Lung (tissue), 12 donors: Measurements from ENCODE around the gene ANG. TPM values are rescaled to one million over a fixed set of nuclear protein-coding genes. Genes with fewer than 3 reads are reported as not detected.

Source experiments
- ATAC-seq: fragments of 200-7000 bp; cut with Tn5 transposase; one replicate; pipeline ENCODE4 v1.9.1; 2020; ENCODE audit warnings: moderate number of reproducible peaks; ENCODE audit not compliant: insufficient read depth, low FRiP score
- DNase-seq, 3 donors: peaks; one replicate each; pipeline ENCODE4 v3.0.0-alpha.2; 2013 to 2017
- H3K27ac ChIP-seq, 2 donors: one replicate each; pipeline ENCODE4 v1.5.1; 2013; ENCODE audit warnings: mild to moderate bottlenecking in 2 of 2, moderate library complexity in 2 of 2, control low read depth in 1 of 2, inconsistent platforms in 1 of 2, low read depth in 1 of 2, low read length in 1 of 2
- H3K27me3 ChIP-seq, 3 donors: one replicate each; pipeline ENCODE4 v1.5.1; 2013; ENCODE audit warnings: low read length in 2 of 3; ENCODE audit not compliant: control insufficient read depth in 3 of 3, insufficient read depth in 3 of 3
- H3K36me3 ChIP-seq, 4 donors: one replicate each; pipeline ENCODE4 v1.5.1; 2013; ENCODE audit warnings: low read length in 4 of 4, mild to moderate bottlenecking in 1 of 4, moderate library complexity in 1 of 4; ENCODE audit not compliant: control insufficient read depth in 4 of 4, insufficient read depth in 4 of 4
- H3K4me1 ChIP-seq, 5 donors: one replicate each; pipeline ENCODE4 v1.5.1; 2013; ENCODE audit warnings: low read length in 5 of 5, mild to moderate bottlenecking in 2 of 5, moderate library complexity in 1 of 5; ENCODE audit not compliant: control insufficient read depth in 5 of 5, insufficient read depth in 5 of 5
- H3K4me3 ChIP-seq: one replicate; pipeline ENCODE4 v1.5.1; 2013; ENCODE audit warnings: mild to moderate bottlenecking, control low read depth, moderate library complexity
- H3K9ac ChIP-seq, 2 donors: one replicate each; pipeline ENCODE4 v1.5.1; 2013; ENCODE audit warnings: low read length in 2 of 2, control low read depth in 1 of 2; ENCODE audit not compliant: insufficient read depth in 1 of 2
- H3K9me3 ChIP-seq, 4 donors: one replicate each; pipeline ENCODE4 v1.5.1; 2013; ENCODE audit warnings: low read length in 3 of 4, mild to moderate bottlenecking in 1 of 4, moderate library complexity in 1 of 4; ENCODE audit not compliant: control insufficient read depth in 4 of 4, insufficient read depth in 3 of 4
- WGBS, 2 donors: extraction: QIAGEN DNeasy Blood & Tissue Kit; methylation state at CpG; one replicate each; pipeline ENCODE4 v1.1.7; 2013; 5-methylcytosine and 5-hydroxymethylcytosine counted together
- polyA plus RNA-seq, 2 donors: library from polyadenylated mRNA; stranded (reverse); fragments of 200-250 nt; gene quantifications; one replicate each; pipeline ENCODE4 v1.2.1, GENCODE V29; 2013
- total RNA-seq, 2 donors: library from RNA; depleted of rRNA in 1 of 2; stranded (reverse); fragments of >200 nt in 1 of 2; gene quantifications; one replicate each; pipeline ENCODE4 v1.2.1, GENCODE V29; 2014 to 2021
- TF ChIP-seq, protein P1 (sequence below): IDR thresholded peaks from 2 replicates; pipeline ENCODE4 v1.5.1; 2012; ENCODE audit warnings: mild to moderate bottlenecking; ENCODE audit errors: control extremely low read depth, extremely low read depth
- donor health status: control.
- donor health status: control.
- donor health status: Bipolar disorder and iron deficiency.
- donor health status: healthy.
- donor health status: DM: yes; HTN: yes; CAD: no.

Gene ANG
- total and polyA plus RNA-seq, 4 donors, result 14.0 to 27.5 (median 18.0) TPM

DNA sequence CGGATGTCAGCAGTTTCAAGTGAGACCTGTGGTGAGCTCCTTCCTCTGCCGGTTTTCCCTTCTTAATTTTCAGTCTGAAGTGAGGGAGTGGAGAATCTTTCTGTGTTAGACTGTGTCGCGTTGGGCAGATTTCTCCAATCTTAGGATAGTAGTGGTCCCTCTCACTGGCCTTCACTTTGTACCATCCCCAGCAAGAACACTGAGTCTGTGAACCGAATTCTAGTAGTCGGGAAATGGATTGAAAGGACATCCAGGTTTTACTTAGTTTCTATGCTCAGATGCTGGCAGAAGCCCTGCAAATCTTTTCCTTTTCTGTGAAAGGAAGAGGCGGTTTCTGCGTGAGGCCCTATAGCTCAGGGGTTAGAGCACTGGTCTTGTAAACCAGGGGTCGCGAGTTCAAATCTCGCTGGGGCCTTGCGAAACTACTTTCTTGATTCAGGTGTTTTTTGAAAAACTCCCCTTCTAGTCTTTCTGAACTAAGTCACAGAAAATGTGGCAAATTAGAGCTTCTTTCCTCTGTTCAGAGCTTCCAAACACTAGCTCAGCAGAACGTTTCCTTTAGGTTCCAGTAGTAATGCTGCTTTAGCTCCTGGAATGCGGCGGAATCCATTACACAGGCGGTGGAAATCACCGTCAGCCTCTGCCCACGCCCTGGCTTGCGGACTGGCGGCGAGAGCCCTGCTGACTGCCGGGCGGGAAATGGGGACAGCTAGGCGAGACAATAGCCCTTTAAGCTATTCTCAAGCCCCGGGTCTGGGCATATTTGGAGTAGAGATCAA, 7.0 kb upstream of the ANG start:
- H3K4me1 ChIP-seq, result peaks cover 0 to 29% (median 9%) of the 10 kb centered on the region in 5 donors
- H3K27me3 ChIP-seq, result peaks cover 0 to 2% (median 0%) of the 10 kb centered on the region in 3 donors
- DNase-seq (peak; percentile 93 to 96 (median 94)), ATAC-seq (no peak)
- 0 to 1% methylated on average over 25 of the region's 25 CpGs for WGBS, 2 donors
- no peaks in the 10 kb centered on the region for H3K36me3 ChIP-seq
- H3K27ac ChIP-seq, result peak overlapping the region; percentile 98 to 100
- no peaks in the 10 kb centered on the region for H3K9me3 ChIP-seq
- H3K4me3 ChIP-seq, result peak overlapping the region; percentile 86
- TF ChIP-seq, protein P1, sequence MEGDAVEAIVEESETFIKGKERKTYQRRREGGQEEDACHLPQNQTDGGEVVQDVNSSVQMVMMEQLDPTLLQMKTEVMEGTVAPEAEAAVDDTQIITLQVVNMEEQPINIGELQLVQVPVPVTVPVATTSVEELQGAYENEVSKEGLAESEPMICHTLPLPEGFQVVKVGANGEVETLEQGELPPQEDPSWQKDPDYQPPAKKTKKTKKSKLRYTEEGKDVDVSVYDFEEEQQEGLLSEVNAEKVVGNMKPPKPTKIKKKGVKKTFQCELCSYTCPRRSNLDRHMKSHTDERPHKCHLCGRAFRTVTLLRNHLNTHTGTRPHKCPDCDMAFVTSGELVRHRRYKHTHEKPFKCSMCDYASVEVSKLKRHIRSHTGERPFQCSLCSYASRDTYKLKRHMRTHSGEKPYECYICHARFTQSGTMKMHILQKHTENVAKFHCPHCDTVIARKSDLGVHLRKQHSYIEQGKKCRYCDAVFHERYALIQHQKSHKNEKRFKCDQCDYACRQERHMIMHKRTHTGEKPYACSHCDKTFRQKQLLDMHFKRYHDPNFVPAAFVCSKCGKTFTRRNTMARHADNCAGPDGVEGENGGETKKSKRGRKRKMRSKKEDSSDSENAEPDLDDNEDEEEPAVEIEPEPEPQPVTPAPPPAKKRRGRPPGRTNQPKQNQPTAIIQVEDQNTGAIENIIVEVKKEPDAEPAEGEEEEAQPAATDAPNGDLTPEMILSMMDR, result no peak
- peak overlapping the region; percentile 92 to 99 for H3K9ac ChIP-seq

DNA sequence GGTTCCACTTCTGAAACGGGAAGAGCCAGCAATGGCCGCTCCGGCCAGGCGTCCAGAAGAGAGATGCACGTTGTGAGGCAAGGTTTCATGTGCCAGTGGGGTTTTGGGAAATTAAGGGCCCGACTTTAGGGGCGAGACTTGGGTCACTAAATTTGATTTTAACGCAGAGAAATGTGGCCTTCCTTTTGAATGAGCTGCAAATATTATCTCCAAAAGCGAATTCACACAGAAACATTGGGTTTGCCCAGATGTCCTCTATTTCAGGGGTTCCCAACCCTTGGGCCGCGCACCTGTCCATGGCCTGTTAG, 6.5 kb upstream of the ANG start:
- DNase-seq (no peak), ATAC-seq (no peak)
- peaks cover 0 to 2% (median 0%) of the 10 kb centered on the region in 3 donors for H3K27me3 ChIP-seq
- peak overlapping the region; percentile 98 to 100 for H3K27ac ChIP-seq
- no peaks in the 10 kb centered on the region for H3K36me3 ChIP-seq
- TF ChIP-seq, protein P1, result no peak
- no peaks in the 10 kb centered on the region for H3K9me3 ChIP-seq
- H3K4me3 ChIP-seq, result peak overlapping the region; percentile 86
- H3K4me1 ChIP-seq, result peaks cover 0 to 32% (median 9%) of the 10 kb centered on the region in 5 donors
- WGBS, 2 donors, result 0 to 1% methylated on average over 11 of the region's 11 CpGs
- peak overlapping the region; percentile 92 to 99 for H3K9ac ChIP-seq

DNA sequence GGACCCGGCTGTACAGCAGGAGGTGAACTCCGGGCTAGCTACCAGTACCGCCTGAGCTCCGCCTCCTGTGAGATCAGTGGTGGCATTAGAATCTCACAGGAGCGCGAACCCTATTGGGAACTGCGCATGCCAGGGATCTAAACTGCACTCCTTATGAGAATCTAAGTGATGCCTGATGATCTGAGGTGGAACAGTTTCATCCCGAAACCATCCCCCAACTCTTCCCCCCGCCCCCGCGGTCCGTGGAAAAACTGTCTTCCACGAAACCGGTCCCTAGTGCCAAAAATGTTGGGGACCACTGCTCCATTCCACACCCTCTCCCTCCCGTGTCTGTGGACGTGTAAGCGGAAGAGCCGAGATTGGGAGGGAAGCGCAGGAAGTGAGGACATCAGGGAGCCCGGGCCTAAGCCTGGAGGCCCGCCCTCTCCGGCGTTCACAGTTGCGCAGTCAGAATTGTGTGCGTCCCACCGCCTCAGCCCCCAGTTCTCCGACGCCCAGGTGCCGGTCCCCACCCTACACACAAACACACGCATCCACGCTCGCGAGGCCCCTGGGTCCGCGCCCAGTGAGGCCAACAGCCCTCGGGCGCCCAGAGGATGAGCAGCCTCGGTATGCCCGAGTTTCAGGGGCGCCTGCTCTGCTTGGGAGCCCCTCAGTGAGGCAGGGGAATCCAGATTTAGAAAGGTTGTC, 6.0 kb upstream of the ANG start:
- H3K9me3 ChIP-seq, result no peaks in the 10 kb centered on the region
- TF ChIP-seq, protein P1, result no peak
- H3K27me3 ChIP-seq, result peaks cover 0 to 2% (median 0%) of the 10 kb centered on the region in 3 donors
- peak overlapping the region; percentile 92 to 99 for H3K9ac ChIP-seq
- no peaks in the 10 kb centered on the region for H3K36me3 ChIP-seq
- H3K27ac ChIP-seq, result peak overlapping the region; percentile 98 to 100
- DNase-seq (peak; percentile 92 to 98 (median 97)), ATAC-seq (peak; percentile 79)
- H3K4me1 ChIP-seq, result peaks cover 0 to 32% (median 9%) of the 10 kb centered on the region in 5 donors
- 0 to 1% methylated on average over 40 of the region's 40 CpGs for WGBS, 2 donors
- H3K4me3 ChIP-seq, result peak overlapping the region; percentile 86
